COLO668 (cell line): ENCODE results near the gene DDRGK1.
"Not testable (repeated sequence)": the region's sequence is repeated elsewhere in the genome, so short reads cannot be mapped to it uniquely, and the experiment has no call there.

Experiments
- DNase-seq: peaks from one replicate; lab custom pipeline; 2025; ENCODE audit not compliant: unreplicated experiment; lab: John Stamatoyannopoulos, UW

DDRGK1 gene

DNA sequence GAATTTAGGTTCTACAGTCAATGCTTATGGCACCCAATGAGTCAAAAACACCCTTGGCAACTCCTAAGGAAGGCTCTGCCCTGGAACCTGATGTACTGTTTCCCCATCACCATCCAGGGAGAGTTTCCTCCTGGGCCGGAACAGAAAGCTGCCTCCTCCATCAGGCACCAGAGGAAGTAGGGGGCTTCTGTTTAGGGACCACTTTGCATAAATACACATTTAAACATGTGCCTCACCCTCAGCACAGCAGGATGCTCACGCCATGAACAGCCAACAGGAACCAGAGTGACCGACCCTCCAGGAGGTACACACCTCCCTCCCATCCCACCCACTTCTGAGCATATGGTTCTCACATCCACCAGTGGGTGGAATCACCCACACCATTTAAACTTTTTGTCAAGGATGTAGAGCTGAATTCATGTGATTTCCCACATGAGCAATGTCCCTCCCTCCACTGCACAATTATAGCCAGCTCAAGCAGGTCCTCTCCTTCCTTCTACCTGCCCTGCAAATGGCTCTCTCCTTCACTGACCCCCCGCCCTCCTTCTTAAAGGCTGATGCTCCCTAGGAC, 14.8 kb downstream of the DDRGK1 start:
- DNase-seq = no peak

DNA sequence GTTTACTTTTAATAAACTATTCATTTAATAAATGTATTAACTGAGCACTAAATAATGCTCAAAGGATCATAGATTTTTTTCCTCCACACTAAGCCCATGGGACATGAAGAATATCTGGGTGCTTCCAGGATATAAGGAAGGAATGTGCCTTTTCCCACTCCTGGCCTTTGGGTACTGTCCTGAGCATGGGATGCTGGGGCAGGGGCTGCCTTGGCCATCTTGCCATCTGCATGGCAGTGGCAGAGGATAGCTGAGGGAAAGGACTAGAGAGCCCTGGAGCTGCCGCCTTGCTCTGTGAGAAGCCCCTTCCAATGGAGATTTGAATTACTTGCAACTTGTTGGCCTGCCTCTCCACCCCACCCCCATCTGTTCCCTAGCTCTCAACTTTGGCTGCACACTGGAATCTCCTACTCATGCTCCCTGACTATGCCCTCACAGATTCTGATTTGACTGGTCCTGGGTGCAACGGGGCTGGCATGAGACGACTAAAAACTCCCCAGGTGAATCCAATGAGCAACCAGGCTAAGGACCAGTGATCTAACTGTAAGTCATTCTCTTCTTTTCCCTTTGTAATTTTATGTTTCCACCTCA, 15.6 kb downstream of the DDRGK1 start:
- no peak for DNase-seq

DNA sequence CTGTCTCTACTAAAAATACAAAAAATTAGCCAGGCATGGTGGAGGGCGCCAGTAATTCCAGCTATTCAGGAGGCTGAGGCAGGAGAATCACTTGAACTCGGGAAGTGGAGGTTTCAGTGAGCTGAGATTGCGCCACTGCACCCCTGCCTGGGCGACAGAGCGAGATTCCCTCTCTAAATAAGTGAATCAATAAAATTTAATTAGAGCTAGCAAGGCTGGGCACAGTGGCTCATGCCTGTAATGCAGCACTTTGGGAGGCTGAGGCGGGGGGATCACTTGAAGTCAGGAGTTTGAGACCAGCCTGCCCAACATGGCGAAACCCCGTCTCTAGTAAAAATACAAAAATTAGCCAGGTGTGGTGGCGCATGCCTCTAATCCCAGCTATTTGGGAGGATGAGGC, 16.6 kb downstream of the DDRGK1 start:
- DNase-seq = not testable (repeated sequence)

DNA sequence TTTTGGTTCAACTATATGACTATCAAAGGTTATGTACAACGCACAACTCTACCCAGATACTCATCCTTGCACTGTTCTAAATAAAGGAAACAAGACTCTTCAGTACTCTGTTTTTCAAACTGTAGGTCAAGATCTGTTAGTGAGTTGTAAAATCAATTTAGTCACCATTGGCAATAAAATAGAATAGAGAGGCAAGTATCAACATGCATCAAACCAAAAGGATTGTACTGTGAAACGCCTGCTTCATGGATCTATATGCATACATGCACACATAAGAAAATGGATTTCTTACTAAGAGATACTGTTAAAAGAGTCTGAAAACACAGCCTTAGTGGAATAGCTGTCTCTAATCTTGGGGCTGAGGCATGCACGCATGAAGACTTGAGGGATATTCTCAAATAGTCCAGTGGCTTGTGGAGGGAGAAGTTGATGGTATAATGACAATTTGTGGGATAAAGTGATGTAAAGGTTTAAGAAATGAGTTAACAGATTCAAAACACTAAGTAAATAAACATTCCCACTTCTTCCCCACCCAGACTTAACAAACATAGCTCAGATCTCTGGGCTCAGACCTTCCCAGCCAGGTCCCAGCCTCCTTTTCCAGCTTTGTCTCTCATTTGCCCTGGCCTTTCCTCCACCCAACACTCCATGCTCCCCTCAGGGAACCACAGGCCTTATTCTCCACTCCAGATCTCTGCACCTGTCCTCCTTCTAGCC, 20.4 kb downstream of the DDRGK1 start:
- no peak for DNase-seq

DNA sequence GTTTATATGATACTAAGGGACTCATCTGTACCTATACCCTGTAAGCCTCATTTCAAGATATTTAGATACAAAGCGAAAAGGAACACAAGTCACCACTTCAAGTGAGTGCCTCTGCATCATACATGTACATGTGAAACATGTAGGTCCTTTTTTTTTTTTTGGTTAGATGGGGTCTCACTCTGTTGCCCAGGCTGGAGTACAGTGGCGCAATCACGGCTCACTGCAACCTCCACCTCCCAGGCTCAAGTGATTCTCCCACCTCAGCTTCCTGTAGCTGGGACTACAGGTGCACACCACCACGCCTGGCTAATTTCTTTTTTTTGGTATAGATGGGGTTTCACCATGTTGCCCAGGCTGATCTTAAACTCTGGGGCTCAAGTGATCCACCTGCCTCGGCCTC, 22.1 kb downstream of the DDRGK1 start:
- DNase-seq = not testable (repeated sequence)

DNA sequence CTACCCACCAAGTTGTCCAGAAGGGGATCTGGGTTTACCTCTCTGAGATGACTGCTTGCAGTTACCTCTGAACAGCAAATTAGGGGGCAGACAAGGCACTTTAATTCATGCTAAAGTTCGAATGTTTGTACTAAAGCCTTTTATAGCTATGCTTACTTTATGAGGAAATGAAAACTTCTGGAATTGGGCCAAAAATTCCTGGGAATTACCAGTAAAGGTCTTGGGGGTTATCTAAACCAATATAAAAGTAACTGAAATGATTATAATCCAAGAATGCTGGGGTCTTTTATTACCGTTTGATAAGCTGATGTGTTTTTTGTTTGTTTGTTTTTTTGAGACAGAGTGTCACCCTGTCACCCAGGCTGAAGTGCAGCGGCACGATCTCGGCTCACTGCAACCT, 23.2 kb downstream of the DDRGK1 start:
- DNase-seq = no peak

DNA sequence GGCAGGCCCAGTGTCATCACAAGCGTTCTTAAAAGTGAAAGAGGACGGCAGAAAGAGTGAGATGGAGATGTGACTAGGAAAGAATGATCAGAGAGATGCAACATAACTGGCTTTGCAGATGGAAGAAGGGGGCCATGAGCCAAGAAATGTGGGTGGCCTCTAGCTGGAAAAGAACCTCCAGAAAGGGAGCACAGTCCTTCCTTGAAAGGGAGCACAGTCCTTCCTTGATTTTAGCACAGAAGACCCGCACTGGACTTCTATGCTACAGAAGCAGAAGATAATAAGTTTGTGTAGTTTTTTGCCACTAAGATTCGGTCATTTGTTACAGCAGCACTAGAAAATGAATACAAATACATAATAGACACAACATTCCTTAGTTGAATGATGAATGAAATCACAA, 24.2 kb downstream of the DDRGK1 start:
- DNase-seq = no peak

DNA sequence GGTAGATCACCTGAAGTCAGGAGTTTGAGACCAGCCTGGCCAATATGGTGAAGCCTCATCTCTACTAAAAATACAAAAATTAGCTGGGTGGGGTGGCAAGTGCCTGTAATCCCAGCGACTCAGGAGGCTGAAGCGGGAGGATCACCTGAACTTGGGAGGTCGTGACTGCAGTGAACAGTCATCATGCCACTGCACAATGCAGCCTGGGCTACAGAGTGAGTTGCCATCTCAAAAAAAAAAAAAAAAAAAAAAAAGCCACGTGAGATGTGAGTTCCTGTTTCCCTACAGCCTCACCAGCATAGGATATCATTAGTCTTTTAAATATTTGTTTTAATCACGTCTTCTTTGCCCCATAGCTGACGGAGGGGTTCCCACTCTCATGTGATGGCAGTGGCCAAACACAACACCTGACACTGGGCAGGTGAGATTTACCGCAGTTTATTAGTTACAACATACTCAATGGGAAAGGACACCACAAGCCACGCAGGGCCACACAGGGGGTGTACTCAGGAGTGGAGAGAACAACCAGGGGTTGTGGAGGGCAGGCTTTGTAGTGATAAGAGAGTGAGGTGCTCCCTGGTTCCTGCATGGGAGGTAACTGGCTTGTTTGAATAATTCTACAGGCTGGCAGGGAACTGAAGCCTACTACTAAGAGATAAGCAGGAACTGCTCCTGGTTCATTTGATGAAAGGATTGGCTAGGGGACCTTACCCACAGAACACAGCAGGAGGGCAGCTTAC, 26.6 kb downstream of the DDRGK1 start:
- no peak for DNase-seq

DNA sequence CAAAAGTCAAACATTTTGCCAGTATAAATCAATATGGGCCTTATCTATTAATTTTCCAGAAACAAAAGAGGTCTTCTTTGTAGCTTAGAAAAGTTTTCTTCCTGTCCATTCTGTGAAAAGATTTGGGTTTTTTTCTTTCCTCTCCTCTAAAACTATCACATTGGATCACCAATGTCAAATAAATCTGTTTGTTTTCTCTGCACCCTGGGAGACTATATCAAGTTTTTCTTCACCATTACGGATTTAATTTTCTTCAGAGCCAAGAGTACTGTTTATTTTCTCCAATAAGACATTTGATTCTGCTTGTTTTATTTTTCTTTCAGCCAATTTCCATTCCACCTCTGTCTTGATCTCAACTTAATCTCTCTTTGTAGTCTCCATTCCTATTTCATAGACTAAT, 29.2 kb downstream of the DDRGK1 start:
- no peak for DNase-seq

DNA sequence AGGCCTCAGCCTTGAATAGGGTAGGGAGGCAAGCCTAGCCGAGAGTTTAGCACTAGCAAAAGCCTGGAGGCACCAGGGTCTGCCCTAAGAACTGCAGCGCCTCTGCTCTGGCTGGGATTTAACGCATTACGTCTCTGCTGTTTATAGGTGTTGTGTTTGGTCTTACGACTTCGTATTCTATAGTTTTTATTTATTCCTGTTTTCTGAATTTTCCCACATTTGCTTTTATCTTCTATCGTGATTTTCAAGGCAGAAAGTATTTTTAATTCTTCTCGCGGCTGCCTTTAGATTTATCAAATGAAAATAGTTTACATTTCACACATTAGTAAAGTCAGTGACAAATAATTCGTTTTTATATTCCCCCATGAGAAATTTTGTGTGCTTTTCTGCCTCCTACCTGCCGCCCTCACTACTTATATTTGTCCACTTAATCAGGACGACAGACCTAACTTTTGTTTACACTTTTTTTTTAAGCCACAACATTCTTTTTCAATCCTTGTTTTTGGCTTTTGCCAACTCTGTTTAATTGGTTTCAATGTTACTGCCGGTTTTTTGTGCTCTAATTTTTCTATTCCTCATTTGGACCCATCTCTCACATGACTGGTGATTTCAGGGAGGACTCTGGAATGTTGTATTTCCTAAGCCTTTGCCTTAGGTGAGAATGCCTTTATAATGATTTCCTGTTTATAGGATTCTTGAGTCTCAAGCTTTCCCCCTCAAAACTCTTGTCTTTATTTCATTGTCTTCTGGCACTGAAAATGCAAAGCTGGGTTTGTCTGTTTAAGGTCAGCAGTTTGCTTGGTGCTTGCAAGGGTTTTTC, 29.8 kb downstream of the DDRGK1 start:
- no peak for DNase-seq

DNA sequence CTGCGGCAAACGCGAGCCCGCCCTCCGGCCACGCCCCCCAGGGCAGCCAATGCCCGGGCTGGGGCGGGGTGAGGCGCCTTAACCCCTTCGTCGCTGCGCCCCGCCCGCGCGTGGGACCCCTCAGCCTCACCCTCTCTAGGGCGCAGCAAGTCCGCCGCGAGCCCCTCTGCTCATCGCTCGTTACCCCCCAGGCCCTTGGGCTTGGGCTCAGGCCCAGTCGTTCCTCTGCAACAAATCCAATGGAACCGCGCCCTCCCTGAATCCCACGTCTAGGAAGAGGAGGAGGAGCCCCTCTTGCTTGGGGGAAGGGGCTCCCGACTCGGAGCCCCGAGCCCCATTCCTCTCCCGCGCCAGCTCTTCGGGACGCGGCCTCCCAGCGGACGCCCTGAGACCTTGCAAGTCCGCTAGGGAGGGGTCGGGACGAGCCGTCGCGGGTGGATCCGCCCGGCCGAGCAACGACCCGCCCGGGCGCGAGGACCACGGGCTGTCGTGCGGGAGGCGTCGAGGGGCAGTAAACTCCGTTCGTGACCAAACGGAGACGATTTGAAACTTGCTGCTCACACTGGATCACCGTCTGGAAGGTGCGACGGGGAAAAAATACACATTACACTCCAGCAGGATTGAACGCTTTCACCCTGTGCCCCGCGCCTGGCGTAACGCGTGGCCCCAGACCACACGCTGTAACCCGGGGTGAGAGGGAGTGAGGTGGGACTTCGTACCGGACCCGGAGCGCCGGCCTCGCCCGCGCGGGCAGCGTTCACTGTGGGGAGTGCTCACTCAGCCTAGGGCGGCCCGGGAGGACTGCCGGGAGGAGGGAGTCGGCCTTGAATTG, 30.7 kb downstream of the DDRGK1 start:
- DNase-seq = peak; percentile 96

DNA sequence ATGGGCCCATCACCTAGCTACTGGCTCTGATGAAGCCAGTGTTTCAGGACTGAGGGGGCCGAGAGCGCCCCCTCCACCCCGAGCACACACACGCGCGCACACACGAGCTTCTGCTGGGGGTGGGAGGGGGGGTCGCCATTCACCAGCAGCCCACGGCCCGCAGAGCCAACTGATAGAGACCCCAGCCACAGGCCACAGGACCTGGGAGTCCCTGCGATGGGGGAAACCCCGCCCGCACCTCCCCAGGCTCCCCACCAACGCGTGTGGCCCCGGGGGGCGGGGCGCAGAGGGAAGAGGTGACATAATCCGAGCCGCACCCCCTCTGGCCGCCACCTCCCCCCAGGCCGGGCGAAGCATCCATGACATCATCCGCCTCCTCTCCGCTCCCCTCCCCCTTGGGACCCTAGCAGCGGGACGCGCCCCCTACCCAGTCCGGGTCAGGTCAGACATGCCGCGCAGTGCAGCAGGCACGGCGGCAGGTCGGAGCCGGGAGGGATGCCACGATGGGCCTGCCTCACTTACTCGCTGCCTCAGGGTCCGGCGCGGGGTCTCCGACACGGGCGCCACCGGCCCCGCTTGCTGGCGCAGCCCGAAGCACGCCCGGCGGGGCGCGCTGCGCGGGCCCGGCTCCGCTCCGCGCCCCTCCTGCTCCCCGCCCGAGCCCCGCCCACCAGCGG, 31.4 kb downstream of the DDRGK1 start, which contains the start of gene LZTS3:
LZTS3 (minus strand) TSS at position 617 of the 677 bp plus-strand sequence. CDS start 6,386 bp downstream, outside the sequence.
- peak; percentile 93 for DNase-seq

DNA sequence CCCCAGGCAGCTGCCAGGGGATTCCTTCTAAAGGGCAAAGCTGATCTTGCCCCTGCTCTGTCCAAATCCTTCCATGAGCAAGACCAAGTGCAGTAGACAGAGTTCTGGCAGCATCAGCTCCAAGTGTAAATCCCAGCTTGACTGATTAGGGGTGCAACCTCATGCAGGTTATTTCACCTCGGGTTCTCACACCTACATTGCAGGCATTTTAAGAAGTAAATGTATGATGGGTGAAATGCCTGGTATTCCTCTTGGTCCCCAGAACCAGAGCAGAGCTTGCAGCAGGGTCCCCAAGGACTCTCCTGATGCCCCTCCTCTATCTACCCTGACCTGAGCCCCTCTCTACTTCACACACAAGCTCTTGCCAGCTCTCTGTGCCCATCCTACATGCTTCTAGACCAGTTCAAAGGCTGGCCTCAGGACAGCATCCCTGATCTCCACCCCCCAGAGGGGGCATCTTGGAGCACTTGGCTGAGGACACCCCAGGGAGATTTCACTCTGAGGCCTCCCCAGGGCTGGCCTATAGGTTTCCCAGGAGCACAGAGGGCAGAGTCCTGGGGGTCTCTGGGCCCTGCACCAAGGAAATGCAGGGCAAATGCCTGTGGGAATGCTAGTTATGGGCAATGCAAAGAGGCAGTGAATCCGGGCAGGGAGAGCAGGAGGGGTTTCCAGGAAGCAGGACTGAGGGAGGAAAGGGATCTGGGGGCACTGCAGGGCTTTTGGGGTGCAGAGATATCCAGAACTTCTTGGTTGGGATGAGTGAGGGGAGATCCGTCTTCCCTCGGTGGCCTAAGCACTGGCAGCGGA, 32.2 kb downstream of the DDRGK1 start:
- no peak for DNase-seq

DNA sequence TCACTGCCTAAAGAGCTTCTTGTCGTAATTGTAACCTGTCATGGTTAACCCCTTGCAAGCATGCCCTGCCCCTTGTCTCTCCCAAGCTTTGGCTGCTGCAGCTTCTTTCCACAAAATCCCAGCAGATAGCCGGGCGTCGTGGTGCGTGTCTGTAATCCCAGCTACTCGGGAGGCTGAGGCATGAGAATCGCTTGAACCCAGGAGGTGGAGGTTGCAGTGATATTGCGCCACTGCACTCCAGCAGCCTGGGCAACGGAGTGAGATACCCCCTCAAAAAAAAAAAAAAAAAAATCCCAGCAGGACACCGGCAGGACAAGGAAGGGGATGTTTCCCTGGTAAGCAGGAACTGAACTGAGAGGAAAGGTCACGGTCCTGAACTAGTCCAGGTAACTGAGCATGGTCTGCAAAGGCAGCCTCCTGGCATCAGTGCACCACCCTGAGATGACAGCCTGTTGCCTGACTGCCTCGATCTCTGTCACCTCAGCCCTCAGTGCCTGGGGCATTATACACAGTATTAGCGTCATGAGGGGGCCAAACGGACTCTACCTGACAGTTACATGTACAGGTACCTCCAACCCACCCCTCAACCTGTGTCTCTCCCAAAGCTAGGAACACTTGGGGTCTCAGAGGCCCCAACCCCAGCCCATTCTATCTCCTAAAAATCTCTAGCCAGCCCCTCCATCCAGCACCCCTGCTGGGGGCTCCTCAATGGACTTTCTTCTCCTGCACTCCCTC, 32.9 kb downstream of the DDRGK1 start:
- DNase-seq = no peak

DNA sequence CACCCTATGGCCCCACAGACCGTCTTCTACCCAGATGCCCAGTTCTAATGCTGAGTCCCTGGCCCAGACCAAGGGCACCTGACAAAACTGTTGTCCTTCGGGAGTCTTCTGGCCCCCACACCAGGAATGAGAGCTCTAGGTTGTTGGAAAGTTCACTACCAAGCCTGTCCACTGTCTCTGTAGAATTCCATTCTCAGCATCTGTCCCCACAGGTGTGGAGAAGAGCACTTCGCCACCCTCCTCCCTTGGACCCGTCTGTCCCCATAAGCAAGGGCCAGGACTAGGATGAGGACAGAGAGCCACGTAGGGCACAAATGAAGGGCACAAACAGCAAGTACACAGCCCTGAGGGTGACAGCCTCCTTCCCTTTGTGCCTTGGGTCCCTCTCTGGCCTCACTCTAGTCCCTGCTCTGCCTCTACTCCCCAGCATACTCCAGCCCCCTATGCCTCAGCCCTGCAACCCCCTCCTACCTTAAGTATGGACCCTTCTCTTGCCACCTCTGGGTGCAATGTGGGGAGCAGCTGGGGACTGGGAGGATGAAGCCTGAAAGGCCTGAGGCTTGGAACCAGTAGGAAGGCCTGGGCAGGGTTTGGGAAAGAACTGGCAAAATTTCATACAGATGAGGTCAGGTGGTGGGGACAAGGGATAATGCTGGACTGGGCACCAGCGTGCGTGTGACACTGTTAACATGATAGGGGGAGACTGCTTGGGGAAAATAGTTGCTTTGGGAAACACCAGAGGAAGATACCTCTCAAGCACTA, 35.5 kb downstream of the DDRGK1 start:
- no peak for DNase-seq

DNA sequence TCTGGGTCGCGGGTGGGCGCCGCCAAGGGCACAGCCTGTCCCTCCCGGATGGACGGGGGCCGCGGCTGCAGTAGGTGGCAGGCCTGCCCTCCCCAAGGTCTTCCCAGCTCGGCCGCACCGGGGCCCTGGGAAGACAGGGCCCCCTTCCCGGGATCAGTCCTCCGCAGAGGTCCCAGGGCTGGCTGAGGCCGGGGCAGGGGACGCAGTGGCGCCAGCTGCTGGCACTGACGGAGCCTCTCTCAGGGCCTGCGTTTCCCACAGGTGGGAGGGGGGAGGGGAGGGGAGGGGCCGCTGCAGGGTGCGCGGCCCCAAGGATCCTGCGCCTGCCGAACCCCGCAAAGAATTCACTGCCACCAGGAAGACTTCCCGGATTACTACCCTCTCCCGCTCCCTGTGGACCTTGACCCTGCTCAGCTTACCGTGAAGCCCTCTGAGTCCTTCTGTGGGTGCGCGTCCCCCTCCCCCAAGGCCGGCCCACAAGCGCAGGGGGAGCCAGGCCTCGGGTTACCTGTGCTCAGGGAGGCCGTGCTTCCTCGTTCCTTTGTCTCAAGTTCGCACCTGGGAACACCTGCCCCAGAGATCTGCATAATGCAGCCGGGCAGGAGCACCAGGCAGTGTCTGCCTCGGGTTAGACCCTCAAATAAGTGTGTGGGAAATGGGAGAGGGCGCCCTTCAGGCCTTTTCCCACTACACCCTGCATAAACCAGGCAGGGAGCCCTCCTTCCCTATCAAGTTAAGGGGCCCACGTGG, 36.2 kb downstream of the DDRGK1 start:
- peak; percentile 95 for DNase-seq

DNA sequence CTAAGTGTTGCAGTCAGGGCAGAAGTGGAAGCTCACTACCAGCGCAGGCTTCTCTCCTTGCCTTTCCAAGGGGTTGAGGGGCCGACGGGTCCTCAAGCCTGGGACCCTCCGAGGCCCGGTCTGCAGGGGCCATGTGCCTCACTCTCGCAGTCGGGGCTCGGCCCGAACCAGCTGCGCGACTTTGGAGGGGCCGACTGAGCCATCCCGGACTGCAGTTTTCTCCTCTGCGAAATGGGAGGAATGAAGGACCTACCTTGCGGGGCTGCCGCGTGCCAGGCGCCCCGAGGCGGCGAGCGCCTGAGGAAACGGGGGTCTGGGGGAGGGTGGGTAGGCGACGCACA, 36.8 kb downstream of the DDRGK1 start:
- peak; percentile 58 for DNase-seq
